ENCODE results near the gene KATNAL1.
"Not testable (repeated sequence)": the region's sequence is repeated elsewhere in the genome, so short reads cannot be mapped to it uniquely, and the experiment has no call there.

The KATNAL1 gene

GRCh38 chr13:30270035-30270434 is 37.3 kb downstream of the KATNAL1 start:
- H3K36me3 ChIP-seq (ENCODE audit: control insufficient read depth in 5 of 5, insufficient read depth in 5 of 5, low read length in 5 of 5); H3K27me3 ChIP-seq (ENCODE audit: control insufficient read depth in 5 of 5, insufficient read depth in 4 of 5, low read length in 5 of 5); H3K9me3 ChIP-seq (ENCODE audit: control insufficient read depth in 5 of 5, low read length in 5 of 5); H3K4me3 ChIP-seq (ENCODE audit: low read depth in 1 of 5, low read length in 5 of 5); H3K27ac ChIP-seq (ENCODE audit: low read depth, low read length); H3K9ac ChIP-seq (ENCODE audit: low read length in 5 of 5); H3K4me1 ChIP-seq (ENCODE audit: control insufficient read depth in 5 of 5, insufficient read depth in 5 of 5, low read length in 5 of 5): not testable (repeated sequence)

GRCh38 chr13:30268673-30269072 is 38.7 kb downstream of the KATNAL1 start:
- H3K9me3 ChIP-seq (ENCODE audit: control insufficient read depth in 5 of 5, low read length in 5 of 5): no peaks in the 10 kb centered on the region
- H3K27me3 ChIP-seq (ENCODE audit: control insufficient read depth in 5 of 5, insufficient read depth in 4 of 5, low read length in 5 of 5): no peaks in the 10 kb centered on the region
- H3K4me1 ChIP-seq (ENCODE audit: control insufficient read depth in 5 of 5, insufficient read depth in 5 of 5, low read length in 5 of 5): no peaks in the 10 kb centered on the region
- no peak overlapping the region for H3K27ac ChIP-seq (ENCODE audit: low read depth, low read length)
- H3K4me3 ChIP-seq (ENCODE audit: low read depth in 1 of 5, low read length in 5 of 5): no peak overlapping the region
- H3K9ac ChIP-seq (ENCODE audit: low read length in 5 of 5): no peak overlapping the region
- H3K36me3 ChIP-seq (ENCODE audit: control insufficient read depth in 5 of 5, insufficient read depth in 5 of 5, low read length in 5 of 5): peaks cover 0 to 2% (median 0%) of the 10 kb centered on the region in 5 donors

- Histone ChIP-seq H3K36me3 (ENCODE audit: control insufficient read depth in 5 of 5, insufficient read depth in 5 of 5, low read length in 5 of 5) (peaks cover 0 to 2% (median 0%) of the 10 kb centered on the region in 5 donors), H3K27ac (ENCODE audit: low read depth, low read length) (no peak overlapping the region), H3K4me1 (ENCODE audit: control insufficient read depth in 5 of 5, insufficient read depth in 5 of 5, low read length in 5 of 5) (no peaks in the 10 kb centered on the region), H3K9ac (ENCODE audit: low read length in 5 of 5) (no peak overlapping the region), H3K4me3 (ENCODE audit: low read depth in 1 of 5, low read length in 5 of 5) (no peak overlapping the region), H3K27me3 (ENCODE audit: control insufficient read depth in 5 of 5, insufficient read depth in 4 of 5, low read length in 5 of 5) (no peaks in the 10 kb centered on the region), H3K9me3 (ENCODE audit: control insufficient read depth in 5 of 5, low read length in 5 of 5) (no peaks in the 10 kb centered on the region)
These were observed 40.6 kb downstream of the KATNAL1 start for GRCh38 chr13:30266756-30267155.

GRCh38 chr13:30259149-30259733 is 48.1 kb downstream of the KATNAL1 start:
- H3K4me1 ChIP-seq (ENCODE audit: control insufficient read depth in 5 of 5, insufficient read depth in 5 of 5, low read length in 5 of 5): peaks cover 0 to 11% (median 6%) of the 10 kb centered on the region in 5 donors
- not testable (repeated sequence) for H3K9me3 ChIP-seq (ENCODE audit: control insufficient read depth in 5 of 5, low read length in 5 of 5); H3K36me3 ChIP-seq (ENCODE audit: control insufficient read depth in 5 of 5, insufficient read depth in 5 of 5, low read length in 5 of 5); H3K27me3 ChIP-seq (ENCODE audit: control insufficient read depth in 5 of 5, insufficient read depth in 4 of 5, low read length in 5 of 5); H3K4me3 ChIP-seq (ENCODE audit: low read depth in 1 of 5, low read length in 5 of 5); H3K9ac ChIP-seq (ENCODE audit: low read length in 5 of 5); H3K27ac ChIP-seq (ENCODE audit: low read depth, low read length)

- Histone ChIP-seq H3K4me3 (ENCODE audit: low read depth in 1 of 5, low read length in 5 of 5) (no peak overlapping the region), H3K4me1 (ENCODE audit: control insufficient read depth in 5 of 5, insufficient read depth in 5 of 5, low read length in 5 of 5) (peaks cover 0 to 11% (median 6%) of the 10 kb centered on the region in 5 donors), H3K9ac (ENCODE audit: low read length in 5 of 5) (no peak overlapping the region), H3K27me3 (ENCODE audit: control insufficient read depth in 5 of 5, insufficient read depth in 4 of 5, low read length in 5 of 5) (no peaks in the 10 kb centered on the region), H3K9me3 (ENCODE audit: control insufficient read depth in 5 of 5, low read length in 5 of 5) (no peaks in the 10 kb centered on the region), H3K27ac (ENCODE audit: low read depth, low read length) (peak overlapping the region; percentile 23), H3K36me3 (ENCODE audit: control insufficient read depth in 5 of 5, insufficient read depth in 5 of 5, low read length in 5 of 5) (peaks cover 4 to 13% (median 4%) of the 10 kb centered on the region in 5 donors)
These were observed 49.8 kb downstream of the KATNAL1 start for GRCh38 chr13:30257468-30258099.

GRCh38 chr13:30256713-30257467 is 50.5 kb downstream of the KATNAL1 start:
- Histone ChIP-seq H3K9ac (ENCODE audit: low read length in 5 of 5) (no peak overlapping the region), H3K9me3 (ENCODE audit: control insufficient read depth in 5 of 5, low read length in 5 of 5) (no peaks in the 10 kb centered on the region), H3K36me3 (ENCODE audit: control insufficient read depth in 5 of 5, insufficient read depth in 5 of 5, low read length in 5 of 5) (peaks cover 4 to 13% (median 4%) of the 10 kb centered on the region in 5 donors), H3K4me1 (ENCODE audit: control insufficient read depth in 5 of 5, insufficient read depth in 5 of 5, low read length in 5 of 5) (peaks cover 0 to 11% (median 6%) of the 10 kb centered on the region in 5 donors), H3K4me3 (ENCODE audit: low read depth in 1 of 5, low read length in 5 of 5) (no peak overlapping the region), H3K27me3 (ENCODE audit: control insufficient read depth in 5 of 5, insufficient read depth in 4 of 5, low read length in 5 of 5) (no peaks in the 10 kb centered on the region), H3K27ac (ENCODE audit: low read depth, low read length) (no peak overlapping the region)

GRCh38 chr13:30255696-30256095 is 51.7 kb downstream of the KATNAL1 start:
- Histone ChIP-seq H3K27ac (ENCODE audit: low read depth, low read length) (no peak overlapping the region), H3K4me3 (ENCODE audit: low read depth in 1 of 5, low read length in 5 of 5) (no peak overlapping the region)

GRCh38 chr13:30253830-30254229 is 53.5 kb downstream of the KATNAL1 start:
- H3K27ac ChIP-seq (ENCODE audit: low read depth, low read length): no peak overlapping the region
- H3K9me3 ChIP-seq (ENCODE audit: control insufficient read depth in 5 of 5, low read length in 5 of 5): peaks cover 0 to 6% (median 0%) of the 10 kb centered on the region in 5 donors
- peak overlapping the region in 1 of 5 donors; percentile 8 for H3K9ac ChIP-seq (ENCODE audit: low read length in 5 of 5)
- H3K4me1 ChIP-seq (ENCODE audit: control insufficient read depth in 5 of 5, insufficient read depth in 5 of 5, low read length in 5 of 5): peaks cover 0 to 11% (median 6%) of the 10 kb centered on the region in 5 donors
- no peaks in the 10 kb centered on the region for H3K27me3 ChIP-seq (ENCODE audit: control insufficient read depth in 5 of 5, insufficient read depth in 4 of 5, low read length in 5 of 5)
- H3K4me3 ChIP-seq (ENCODE audit: low read depth in 1 of 5, low read length in 5 of 5): no peak overlapping the region
- H3K36me3 ChIP-seq (ENCODE audit: control insufficient read depth in 5 of 5, insufficient read depth in 5 of 5, low read length in 5 of 5): peaks cover 4 to 19% (median 9%) of the 10 kb centered on the region in 5 donors

More at GRCh38 chr13:30255696-30256095, 51.7 kb downstream of the KATNAL1 start:
- Histone ChIP-seq H3K9me3 (ENCODE audit: control insufficient read depth in 5 of 5, low read length in 5 of 5) (no peaks in the 10 kb centered on the region), H3K4me1 (ENCODE audit: control insufficient read depth in 5 of 5, insufficient read depth in 5 of 5, low read length in 5 of 5) (peaks cover 0 to 11% (median 6%) of the 10 kb centered on the region in 5 donors), H3K9ac (ENCODE audit: low read length in 5 of 5) (no peak overlapping the region), H3K27me3 (ENCODE audit: control insufficient read depth in 5 of 5, insufficient read depth in 4 of 5, low read length in 5 of 5) (no peaks in the 10 kb centered on the region), H3K36me3 (ENCODE audit: control insufficient read depth in 5 of 5, insufficient read depth in 5 of 5, low read length in 5 of 5) (peaks cover 4 to 13% (median 4%) of the 10 kb centered on the region in 5 donors)

- Histone ChIP-seq H3K27me3 (ENCODE audit: control insufficient read depth in 5 of 5, insufficient read depth in 4 of 5, low read length in 5 of 5) (no peaks in the 10 kb centered on the region), H3K27ac (ENCODE audit: low read depth, low read length) (no peak overlapping the region), H3K9ac (ENCODE audit: low read length in 5 of 5) (no peak overlapping the region), H3K9me3 (ENCODE audit: control insufficient read depth in 5 of 5, low read length in 5 of 5) (peaks cover 0 to 6% (median 0%) of the 10 kb centered on the region in 5 donors), H3K4me1 (ENCODE audit: control insufficient read depth in 5 of 5, insufficient read depth in 5 of 5, low read length in 5 of 5) (peaks cover 0 to 4% (median 0%) of the 10 kb centered on the region in 5 donors), H3K36me3 (ENCODE audit: control insufficient read depth in 5 of 5, insufficient read depth in 5 of 5, low read length in 5 of 5) (peaks cover 0 to 6% (median 4%) of the 10 kb centered on the region in 5 donors), H3K4me3 (ENCODE audit: low read depth in 1 of 5, low read length in 5 of 5) (no peak overlapping the region)
These were observed 59.9 kb downstream of the KATNAL1 start for GRCh38 chr13:30247406-30247805.

- peaks cover 0 to 20% (median 9%) of the 10 kb centered on the region in 5 donors for H3K4me1 ChIP-seq (ENCODE audit: control insufficient read depth in 5 of 5, insufficient read depth in 5 of 5, low read length in 5 of 5)
- H3K4me3 ChIP-seq (ENCODE audit: low read depth in 1 of 5, low read length in 5 of 5): no peak overlapping the region
- H3K27ac ChIP-seq (ENCODE audit: low read depth, low read length): peak overlapping the region; percentile 3
- no peaks in the 10 kb centered on the region for H3K27me3 ChIP-seq (ENCODE audit: control insufficient read depth in 5 of 5, insufficient read depth in 4 of 5, low read length in 5 of 5)
- no peak overlapping the region for H3K9ac ChIP-seq (ENCODE audit: low read length in 5 of 5)
- peaks cover 0 to 6% (median 0%) of the 10 kb centered on the region in 5 donors for H3K36me3 ChIP-seq (ENCODE audit: control insufficient read depth in 5 of 5, insufficient read depth in 5 of 5, low read length in 5 of 5)
- no peaks in the 10 kb centered on the region for H3K9me3 ChIP-seq (ENCODE audit: control insufficient read depth in 5 of 5, low read length in 5 of 5)
These were observed 65.8 kb downstream of the KATNAL1 start for GRCh38 chr13:30241532-30241931.

All from subcutaneous abdominal adipose tissue (tissue), 5 donors.